PC-9 (cell line): Measurements from ENCODE around the gene HACE1. TPM values are rescaled to one million over a fixed set of nuclear protein-coding genes. Genes with fewer than 3 reads are reported as not detected.

Source experiments
- BruUV-seq: library from RNA; stranded (reverse); fragments of 400-500 nt; replicated peaks from 2 replicates; lab custom pipeline; 2021; lab: Mats Ljungman, UMichigan
- CTCF ChIA-PET: fragments of 300-600 bp; sonication (Branson Sonifier 250); formaldehyde crosslinking; loops from one replicate; lab custom pipeline; 2022; ENCODE audit warnings: antibody characterized with exemption; lab: Charles Lee
- POLR2A ChIA-PET: fragments of 300-600 bp; sonication (Branson Sonifier 250); formaldehyde crosslinking; loops from one replicate; lab custom pipeline; 2022; ENCODE audit warnings: antibody characterized with exemption; ENCODE audit not compliant: unreplicated experiment; lab: Charles Lee
- DNase-seq, 2 experiments: peaks; one replicate each; pipeline versions ENCODE4 v3.0.0 to v3.0.0-alpha.2; 2015 to 2022; ENCODE audit warnings: mixed read lengths in 1 of 2
- H2AFZ ChIP-seq: fragments of 200-600 bp; sonication (generic); 2 replicates; pipeline ENCODE4 v1.8.1; 2017; ENCODE audit warnings: antibody characterized with exemption
- H3F3A ChIP-seq: fragments of 200-600 bp; sonication (generic); 2 replicates; pipeline ENCODE4 v1.8.1; 2017; ENCODE audit warnings: antibody characterized with exemption, mild to moderate bottlenecking, low read depth; ENCODE audit not compliant: insufficient read depth
- H3K27ac ChIP-seq: fragments of 200-600 bp; sonication (generic); 2 replicates; pipeline ENCODE4 v1.6.1; 2016; ENCODE audit warnings: mixed run types
- H3K27me3 ChIP-seq: fragments of 200-600 bp; sonication (generic); 2 replicates; pipeline ENCODE4 v1.6.1; 2016; ENCODE audit warnings: low read depth, mixed run types; ENCODE audit not compliant: insufficient read depth
- H3K36me3 ChIP-seq: fragments of 200-600 bp; sonication (generic); 2 replicates; pipeline ENCODE4 v1.6.1; 2016; ENCODE audit warnings: low read depth, mixed run types
- H3K4me1 ChIP-seq: fragments of 200-600 bp; sonication (generic); replicated peaks from 2 replicates; pipeline ENCODE4 v1.6.1; 2016; ENCODE audit warnings: mixed run types; ENCODE audit not compliant: insufficient read depth
- H3K4me2 ChIP-seq: fragments of 200-600 bp; sonication (generic); 2 replicates; pipeline ENCODE4 v1.6.1; 2017; ENCODE audit warnings: mixed run types
- H3K4me3 ChIP-seq: fragments of 200-600 bp; sonication (generic); 2 replicates; pipeline ENCODE4 v1.6.1; 2016; ENCODE audit warnings: mixed run types
- H3K79me2 ChIP-seq: fragments of 200-600 bp; sonication (generic); 2 replicates; pipeline ENCODE4 v1.6.1; 2017; ENCODE audit warnings: low read depth, mixed run types
- H3K9me2 ChIP-seq: fragments of 200-600 bp; sonication (generic); 2 replicates; pipeline ENCODE4 v1.8.1; 2017; ENCODE audit warnings: mild to moderate bottlenecking; ENCODE audit not compliant: insufficient read depth
- H3K9me3 ChIP-seq: fragments of 200-600 bp; sonication (generic); 2 replicates; pipeline ENCODE4 v1.8.1; 2016; ENCODE audit warnings: low read depth; ENCODE audit not compliant: insufficient read depth
- H4K20me1 ChIP-seq: fragments of 200-600 bp; sonication (generic); 2 replicates; pipeline ENCODE4 v1.8.1; 2017; ENCODE audit not compliant: insufficient read depth
- EZH2 ChIP-seq: fragments of 200-600 bp; sonication (generic); IDR thresholded peaks from 2 replicates; pipeline ENCODE4 v1.8.0; 2017; ENCODE audit warnings: antibody characterized with exemption, low read depth
- intact Hi-C: fragments of 100-400 bp; cut with micrococcal nuclease; formaldehyde crosslinking; loops from one replicate; pipeline ENCODE4 v1.10.0; 2022; ENCODE audit not compliant: unreplicated experiment
- total RNA-seq: library from RNA; stranded (reverse); gene quantifications from 2 replicates; pipeline ENCODE4 v1.2.3, GENCODE V29; 2021
- TF ChIP-seq, protein P1 (sequence below): fragments of 200-600 bp; sonication (generic); conservative IDR thresholded peaks from 2 replicates; pipeline ENCODE4 v1.6.1; 2017; ENCODE audit warnings: mixed run types, antibody characterized with exemption, mild to moderate bottlenecking, moderate library complexity

The HACE1 gene
- total RNA-seq, 1 experiment from 2014 or later, result 12.4 TPM

DNA sequence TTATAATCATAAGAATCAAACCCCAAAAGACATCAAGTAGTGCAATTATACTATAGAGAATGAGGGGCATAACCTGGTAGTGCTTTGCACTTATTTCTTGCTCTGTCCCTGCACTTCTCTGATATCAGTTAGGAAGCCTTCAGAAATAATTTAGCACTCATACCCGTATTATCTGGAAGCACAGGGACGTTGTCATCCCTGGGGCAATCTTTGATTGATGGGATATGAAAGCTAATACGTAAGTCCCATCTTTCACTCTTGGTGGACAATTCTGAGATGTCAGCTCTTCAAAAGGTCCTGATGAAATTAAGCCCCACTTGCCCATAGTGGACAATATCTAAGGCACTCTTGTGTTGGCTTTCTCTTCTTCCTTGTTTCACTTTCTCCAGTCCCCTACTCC lies 144.9 kb downstream of the HACE1 start:
- Histone ChIP-seq H3K79me2 (no peaks in the 10 kb centered on the region), H3K4me2 (no peak overlapping the region), H4K20me1 (no peaks in the 10 kb centered on the region), H3K36me3 (no peaks in the 10 kb centered on the region), H2AFZ (no peak overlapping the region), H3F3A (no peaks in the 10 kb centered on the region), H3K9me2 (no peaks in the 10 kb centered on the region), H3K9me3 (no peaks in the 10 kb centered on the region), H3K4me1 (no peaks in the 10 kb centered on the region), H3K27ac (no peak overlapping the region), H3K4me3 (no peak overlapping the region), H3K27me3 (no peaks in the 10 kb centered on the region)
- intact Hi-C loops, result no loop called here
- DNase-seq, result no peak
- BruUV-seq, result no TSS peak
- CTCF ChIA-PET, result no interaction called here
- POLR2A ChIA-PET, result no interaction called here
- TF ChIP-seq, protein P1, sequence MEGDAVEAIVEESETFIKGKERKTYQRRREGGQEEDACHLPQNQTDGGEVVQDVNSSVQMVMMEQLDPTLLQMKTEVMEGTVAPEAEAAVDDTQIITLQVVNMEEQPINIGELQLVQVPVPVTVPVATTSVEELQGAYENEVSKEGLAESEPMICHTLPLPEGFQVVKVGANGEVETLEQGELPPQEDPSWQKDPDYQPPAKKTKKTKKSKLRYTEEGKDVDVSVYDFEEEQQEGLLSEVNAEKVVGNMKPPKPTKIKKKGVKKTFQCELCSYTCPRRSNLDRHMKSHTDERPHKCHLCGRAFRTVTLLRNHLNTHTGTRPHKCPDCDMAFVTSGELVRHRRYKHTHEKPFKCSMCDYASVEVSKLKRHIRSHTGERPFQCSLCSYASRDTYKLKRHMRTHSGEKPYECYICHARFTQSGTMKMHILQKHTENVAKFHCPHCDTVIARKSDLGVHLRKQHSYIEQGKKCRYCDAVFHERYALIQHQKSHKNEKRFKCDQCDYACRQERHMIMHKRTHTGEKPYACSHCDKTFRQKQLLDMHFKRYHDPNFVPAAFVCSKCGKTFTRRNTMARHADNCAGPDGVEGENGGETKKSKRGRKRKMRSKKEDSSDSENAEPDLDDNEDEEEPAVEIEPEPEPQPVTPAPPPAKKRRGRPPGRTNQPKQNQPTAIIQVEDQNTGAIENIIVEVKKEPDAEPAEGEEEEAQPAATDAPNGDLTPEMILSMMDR, result no peak
- no peak for TF ChIP-seq EZH2

DNA sequence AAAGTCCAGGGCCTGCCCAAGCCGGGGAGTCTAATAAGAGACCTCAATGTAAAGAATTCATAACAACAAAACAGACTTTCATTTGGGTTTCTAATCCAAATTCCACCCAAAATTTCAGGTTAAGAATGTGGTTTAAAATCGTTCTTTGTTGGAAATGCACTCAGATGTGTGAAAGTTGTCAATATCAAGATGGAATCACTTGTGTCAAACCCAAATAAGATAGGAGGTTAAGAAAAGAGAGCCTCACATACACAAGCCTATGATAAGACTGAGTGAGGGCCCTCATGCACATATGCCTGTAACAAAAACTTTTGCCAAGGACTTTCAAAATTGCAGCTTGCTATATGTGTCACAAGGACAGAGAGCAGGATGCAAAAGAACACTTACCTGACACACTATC lies 145.7 kb downstream of the HACE1 start:
- H3K4me3 ChIP-seq, result no peak overlapping the region
- H3K4me1 ChIP-seq, result no peaks in the 10 kb centered on the region
- H3F3A ChIP-seq, result no peaks in the 10 kb centered on the region
- POLR2A ChIA-PET, result no interaction called here
- H4K20me1 ChIP-seq, result no peaks in the 10 kb centered on the region
- CTCF ChIA-PET, result no interaction called here
- H3K79me2 ChIP-seq, result no peaks in the 10 kb centered on the region
- no peak overlapping the region for H3K27ac ChIP-seq
- no peak overlapping the region for H3K4me2 ChIP-seq
- intact Hi-C loops, result no loop called here
- no peaks in the 10 kb centered on the region for H3K27me3 ChIP-seq
- no peaks in the 10 kb centered on the region for H3K9me2 ChIP-seq
- no peaks in the 10 kb centered on the region for H3K36me3 ChIP-seq
- no peak for TF ChIP-seq EZH2
- TF ChIP-seq, protein P1, result no peak
- H2AFZ ChIP-seq, result no peak overlapping the region
- DNase-seq, result no peak
- BruUV-seq, result no TSS peak
- H3K9me3 ChIP-seq, result no peaks in the 10 kb centered on the region

DNA sequence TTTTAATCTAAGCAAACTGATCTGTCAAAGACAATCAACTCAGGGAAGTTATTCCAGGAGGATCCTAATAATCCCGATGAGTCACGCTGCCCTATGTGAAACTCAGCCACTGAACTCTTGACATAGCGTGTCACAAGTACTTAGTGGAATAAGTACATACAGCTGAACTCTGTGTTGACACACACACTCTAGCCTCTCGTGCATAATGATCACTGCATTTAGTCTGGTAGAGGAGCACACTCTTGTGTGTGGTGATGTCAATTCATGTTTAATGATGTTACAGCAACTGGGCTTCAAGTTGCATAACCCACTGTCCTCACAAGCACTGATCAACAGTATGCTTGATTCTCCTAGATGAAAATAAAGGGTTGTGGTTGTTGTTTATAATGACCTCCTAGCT lies 148.3 kb downstream of the HACE1 start:
- Histone ChIP-seq H3K9me3 (no peaks in the 10 kb centered on the region), H3K4me3 (no peak overlapping the region), H4K20me1 (no peaks in the 10 kb centered on the region), H3K79me2 (no peaks in the 10 kb centered on the region), H3K27me3 (no peaks in the 10 kb centered on the region), H3K4me1 (no peaks in the 10 kb centered on the region), H3F3A (no peaks in the 10 kb centered on the region), H3K9me2 (no peaks in the 10 kb centered on the region), H2AFZ (no peak overlapping the region), H3K4me2 (no peak overlapping the region), H3K36me3 (no peaks in the 10 kb centered on the region), H3K27ac (no peak overlapping the region)
- no peak for TF ChIP-seq EZH2
- TF ChIP-seq, protein P1, result no peak
- ChIA-PET POLR2A (no interaction called here), CTCF (no interaction called here)
- no peak for DNase-seq
- BruUV-seq, result no TSS peak
- intact Hi-C loops, result no loop called here
